ENCODE data around the gene BORCS6.

DNA sequence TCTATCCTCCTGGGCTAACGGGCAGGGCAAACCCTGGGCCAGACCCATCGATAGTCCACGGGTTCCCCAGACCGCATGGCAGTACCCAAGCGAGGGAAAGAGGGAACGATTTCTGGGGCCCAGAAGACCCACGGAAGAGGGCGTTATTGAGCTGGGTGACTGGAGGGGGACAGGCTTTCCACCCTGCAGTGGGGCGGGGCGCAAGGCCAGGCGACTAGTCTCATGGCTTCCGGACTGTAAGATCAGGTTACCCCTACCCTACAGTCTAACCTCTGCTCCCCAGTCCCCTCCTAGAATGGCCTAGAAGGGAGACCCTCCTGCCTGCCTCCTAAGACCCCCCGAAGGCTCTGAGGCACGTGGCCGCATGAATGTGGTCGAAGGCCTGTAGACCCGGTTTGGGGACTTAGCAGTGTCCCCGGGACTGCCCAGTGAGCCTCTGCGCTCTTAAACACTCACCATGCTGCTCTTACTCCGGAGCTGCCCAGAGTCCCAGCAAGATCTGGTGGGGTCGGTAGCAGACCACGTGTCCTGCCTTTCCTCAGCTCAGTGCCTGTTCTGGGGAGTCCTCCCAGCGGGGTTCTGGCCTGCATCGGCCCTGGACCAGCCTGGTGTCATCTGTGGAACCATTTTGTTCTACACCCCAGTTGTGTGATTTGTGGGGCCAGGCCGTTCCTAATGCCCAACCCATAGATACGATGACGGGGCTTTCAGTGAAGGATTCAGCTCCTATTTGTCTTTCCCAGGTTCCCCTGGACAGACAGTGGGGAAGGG is 33.6 kb upstream of the BORCS6 start:
- TF ChIP-seq, protein P1, sequence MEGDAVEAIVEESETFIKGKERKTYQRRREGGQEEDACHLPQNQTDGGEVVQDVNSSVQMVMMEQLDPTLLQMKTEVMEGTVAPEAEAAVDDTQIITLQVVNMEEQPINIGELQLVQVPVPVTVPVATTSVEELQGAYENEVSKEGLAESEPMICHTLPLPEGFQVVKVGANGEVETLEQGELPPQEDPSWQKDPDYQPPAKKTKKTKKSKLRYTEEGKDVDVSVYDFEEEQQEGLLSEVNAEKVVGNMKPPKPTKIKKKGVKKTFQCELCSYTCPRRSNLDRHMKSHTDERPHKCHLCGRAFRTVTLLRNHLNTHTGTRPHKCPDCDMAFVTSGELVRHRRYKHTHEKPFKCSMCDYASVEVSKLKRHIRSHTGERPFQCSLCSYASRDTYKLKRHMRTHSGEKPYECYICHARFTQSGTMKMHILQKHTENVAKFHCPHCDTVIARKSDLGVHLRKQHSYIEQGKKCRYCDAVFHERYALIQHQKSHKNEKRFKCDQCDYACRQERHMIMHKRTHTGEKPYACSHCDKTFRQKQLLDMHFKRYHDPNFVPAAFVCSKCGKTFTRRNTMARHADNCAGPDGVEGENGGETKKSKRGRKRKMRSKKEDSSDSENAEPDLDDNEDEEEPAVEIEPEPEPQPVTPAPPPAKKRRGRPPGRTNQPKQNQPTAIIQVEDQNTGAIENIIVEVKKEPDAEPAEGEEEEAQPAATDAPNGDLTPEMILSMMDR (IDR thresholded peaks at IDR 0.05 in 8 of 11, conservative IDR thresholded peaks at IDR 0.05 in 3 of 11), result peak in 3 of 11 experiments; percentile 4 to 26 (median 10)
- TF ChIP-seq POLR2AphosphoS5 (IDR thresholded peaks at IDR 0.05), result no peak
- no peak for TF ChIP-seq POLR2A (IDR thresholded peaks at IDR 0.05)
